GM20000 (cell line): ENCODE results near the gene NUP43.
A peak's percentile ranks its signal among the peaks of the same experiment; 100 is the strongest.
"Not testable (repeated sequence)": the region's sequence is repeated elsewhere in the genome, so short reads cannot be mapped to it uniquely, and the experiment has no call there.

ENCODE experiments used
- DNase-seq: peaks from one replicate; pipeline ENCODE4 v3.0.0; 2012; ENCODE audit warnings: low spot score
- CTCF ChIP-seq: IDR thresholded peaks from 2 replicates; pipeline ENCODE4 v1.5.1; 2012; ENCODE audit warnings: mild to moderate bottlenecking, control low read depth; ENCODE audit errors: extremely low read depth, missing control alignments

Gene NUP43

GRCh38 chr6:149754548-149754947, 8.2 kb upstream of the NUP43 start:
- no peak for TF ChIP-seq CTCF

GRCh38 chr6:149753374-149753637, 7.0 kb upstream of the NUP43 start:
- not testable (repeated sequence) for DNase-seq

More at GRCh38 chr6:149754548-149754947, 8.2 kb upstream of the NUP43 start:
- no peak for DNase-seq

- no peak for TF ChIP-seq CTCF
- DNase-seq, result no peak
Measured at GRCh38 chr6:149752600-149753373, 6.5 kb upstream of the NUP43 start.

- DNase-seq, result not testable (repeated sequence)
Measured at GRCh38 chr6:149751920-149752319, 5.6 kb upstream of the NUP43 start.

- no peak for DNase-seq
- no peak for TF ChIP-seq CTCF
Measured at GRCh38 chr6:149751239-149751638, 4.9 kb upstream of the NUP43 start.

GRCh38 chr6:149750136-149750609, 3.8 kb upstream of the NUP43 start:
- TF ChIP-seq CTCF, result no peak
- peak; percentile 63 for DNase-seq

- no peak for TF ChIP-seq CTCF
- peak; percentile 95 for DNase-seq
Measured at GRCh38 chr6:149749594-149750135, 3.3 kb upstream of the NUP43 start, which contains the start of gene PCMT1. TSS of gene PCMT1 (plus strand) at chr6:149749741. CDS start at chr6:149749902, 161 bp downstream.

- DNase-seq, result not testable (repeated sequence)
Measured at GRCh38 chr6:149749082-149749593, 2.8 kb upstream of the NUP43 start.

- DNase-seq, result not testable (repeated sequence)
Measured at GRCh38 chr6:149745252-149745651, 1.1 kb downstream of the NUP43 start.
